NCI-H748 treated with DMSO at 0.1 percent for 48 hours (cell line): ENCODE data around the gene ANKRD27.
A peak's percentile ranks its signal among the peaks of the same experiment; 100 is the strongest.
"Not testable (repeated sequence)": the region's sequence is repeated elsewhere in the genome, so short reads cannot be mapped to it uniquely, and the experiment has no call there.

ENCODE experiments used
- DNase-seq: peaks from one replicate; lab custom pipeline; 2025; lab: John Stamatoyannopoulos, UW

Gene ANKRD27

GRCh38 chr19:32605544-32605943 is 69.4 kb downstream of the ANKRD27 start:
- no peak for DNase-seq

- no peak for DNase-seq
Measured at GRCh38 chr19:32603961-32604360, 71.0 kb downstream of the ANKRD27 start.

- peak; percentile 64 for DNase-seq
Measured at GRCh38 chr19:32599736-32600157, 75.2 kb downstream of the ANKRD27 start.

- no peak for DNase-seq
Measured at GRCh38 chr19:32599258-32599657, 75.7 kb downstream of the ANKRD27 start.

- no peak for DNase-seq
Measured at GRCh38 chr19:32598022-32598421, 77.0 kb downstream of the ANKRD27 start.

GRCh38 chr19:32595491-32595890 is 79.5 kb downstream of the ANKRD27 start:
- DNase-seq: no peak

GRCh38 chr19:32594021-32594420 is 81.0 kb downstream of the ANKRD27 start:
- no peak for DNase-seq

- DNase-seq: not testable (repeated sequence)
Measured at GRCh38 chr19:32587747-32588504, 87.1 kb downstream of the ANKRD27 start.

- no peak for DNase-seq
Measured at GRCh38 chr19:32581705-32582179, 93.2 kb downstream of the ANKRD27 start.

GRCh38 chr19:32580901-32581704 is 93.9 kb downstream of the ANKRD27 start, which contains the start of gene PDCD5:
Gene PDCD5 (plus strand): TSS chr19:32581190. CDS start chr19:32581262, 72 bp downstream.
- DNase-seq: peak; percentile 85

- DNase-seq: no peak
Measured at GRCh38 chr19:32580353-32580900, 94.6 kb downstream of the ANKRD27 start.

- no peak for DNase-seq
Measured at GRCh38 chr19:32576790-32577189, 98.2 kb downstream of the ANKRD27 start.

- no peak for DNase-seq
Measured at GRCh38 chr19:32573492-32573794, 101.5 kb downstream of the ANKRD27 start.

GRCh38 chr19:32572700-32573491 is 102.1 kb downstream of the ANKRD27 start:
- DNase-seq: not testable (repeated sequence)

- DNase-seq: not testable (repeated sequence)
Measured at GRCh38 chr19:32571471-32572075, 103.4 kb downstream of the ANKRD27 start.

- peak; percentile 58 for DNase-seq
Measured at GRCh38 chr19:32570081-32570785, 104.7 kb downstream of the ANKRD27 start.

- DNase-seq: no peak
Measured at GRCh38 chr19:32567486-32567885, 107.5 kb downstream of the ANKRD27 start.

GRCh38 chr19:32566246-32566830 is 108.6 kb downstream of the ANKRD27 start:
- DNase-seq: no peak

- no peak for DNase-seq
Measured at GRCh38 chr19:32563761-32564160, 111.2 kb downstream of the ANKRD27 start.

- no peak for DNase-seq
Measured at GRCh38 chr19:32558607-32559228, 116.3 kb downstream of the ANKRD27 start.
